NT2/D1 (cell line): Measurements from ENCODE around the gene ANKRD31.
"Not testable (repeated sequence)": the region's sequence is repeated elsewhere in the genome, so short reads cannot be mapped to it uniquely, and the experiment has no call there.

ENCODE experiments used
- DNase-seq: peaks from one replicate; pipeline ENCODE4 v3.0.0-alpha.2; 2011; ENCODE audit warnings: low read depth, low spot score
- H3K27me3 ChIP-seq: 2 replicates; pipeline ENCODE4 v1.6.0; 2011; ENCODE audit warnings: mild to moderate bottlenecking; ENCODE audit not compliant: insufficient read length, insufficient read depth
- H3K36me3 ChIP-seq: 2 replicates; pipeline ENCODE4 v1.6.1; 2011; ENCODE audit warnings: mild to moderate bottlenecking, low read length, mixed read lengths; ENCODE audit not compliant: insufficient read depth, insufficient read length
- H3K4me1 ChIP-seq: 2 replicates; pipeline ENCODE4 v1.5.1; 2011; ENCODE audit not compliant: insufficient read depth, insufficient read length
- H3K4me3 ChIP-seq: 2 replicates; pipeline ENCODE4 v1.5.1; 2011; ENCODE audit warnings: low read depth; ENCODE audit not compliant: insufficient read length
- H3K9ac ChIP-seq: 2 replicates; pipeline ENCODE4 v1.6.0; 2011; ENCODE audit warnings: low read depth; ENCODE audit not compliant: insufficient read length
- H3K9me3 ChIP-seq: 2 replicates; pipeline ENCODE4 v1.5.1; 2011; ENCODE audit warnings: mild to moderate bottlenecking, low read length; ENCODE audit not compliant: insufficient read depth
- SUZ12 ChIP-seq: IDR thresholded peaks from 2 replicates; pipeline ENCODE4 v1.6.1; 2011; ENCODE audit not compliant: insufficient read length, insufficient read depth; ENCODE audit errors: extremely low read depth
- YY1 ChIP-seq: IDR thresholded peaks from 2 replicates; pipeline ENCODE4 v1.6.1; 2011; ENCODE audit not compliant: insufficient read length, insufficient read depth
- ZNF274 ChIP-seq: IDR thresholded peaks from 2 replicates; pipeline ENCODE4 v1.6.1; 2011; ENCODE audit warnings: mild to moderate bottlenecking, low read depth, low read length

ANKRD31 gene

DNA sequence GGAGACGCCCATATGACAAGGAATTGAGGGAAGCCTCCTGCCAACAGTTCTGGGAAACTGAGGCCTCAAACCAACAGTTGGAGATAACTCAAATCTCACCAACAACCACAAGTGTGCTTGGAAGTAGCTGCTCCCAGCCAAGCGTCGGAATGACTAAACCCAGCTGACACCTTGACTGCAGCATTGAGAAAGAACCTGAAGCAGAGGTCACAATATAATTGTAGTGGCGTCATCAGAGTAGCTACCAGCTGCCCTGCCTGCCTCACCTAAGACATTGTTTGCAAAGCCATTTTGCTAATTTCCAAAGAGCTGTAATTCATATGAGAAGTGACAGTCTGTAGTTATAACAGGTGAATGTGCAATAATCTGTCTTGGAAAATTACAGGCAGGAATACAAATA lies 40.8 kb upstream of the ANKRD31 start:
- no peak overlapping the region for H3K4me3 ChIP-seq
- H3K27me3 ChIP-seq: no peaks in the 10 kb centered on the region
- H3K4me1 ChIP-seq: no peaks in the 10 kb centered on the region
- no peak for TF ChIP-seq YY1
- TF ChIP-seq ZNF274: no peak
- no peak for TF ChIP-seq SUZ12
- H3K36me3 ChIP-seq: no peaks in the 10 kb centered on the region
- no peak overlapping the region for H3K9ac ChIP-seq
- no peak for DNase-seq
- peaks cover 14% of the 10 kb centered on the region; the same call in 1 of the 2 replicates for H3K9me3 ChIP-seq

DNA sequence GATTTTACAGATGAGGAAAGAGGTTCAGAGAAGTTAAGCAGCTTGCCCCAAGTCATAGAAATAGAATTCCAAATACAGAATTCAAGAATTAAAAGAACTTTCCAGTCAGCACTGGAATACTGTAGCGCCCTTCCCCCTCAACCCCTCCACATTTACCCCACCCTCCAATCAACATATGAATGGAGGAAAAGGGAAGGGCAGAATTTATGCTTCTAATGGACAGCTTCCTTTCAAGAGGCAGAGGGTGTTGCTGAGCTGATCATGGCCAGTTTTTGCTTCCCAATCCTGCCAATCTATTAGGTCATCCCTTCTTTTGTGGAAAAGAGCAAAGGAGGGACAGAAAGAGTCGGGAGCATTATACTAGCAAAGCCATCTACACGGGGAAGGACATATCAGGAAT lies 39.1 kb upstream of the ANKRD31 start:
- Histone ChIP-seq H3K4me3 (no peak overlapping the region), H3K9ac (no peak overlapping the region), H3K27me3 (no peaks in the 10 kb centered on the region), H3K36me3 (no peaks in the 10 kb centered on the region), H3K9me3 (peaks cover 17% of the 10 kb centered on the region; the same call in 1 of the 2 replicates), H3K4me1 (no peaks in the 10 kb centered on the region)
- no peak for DNase-seq
- no peak for TF ChIP-seq SUZ12
- TF ChIP-seq ZNF274: no peak
- no peak for TF ChIP-seq YY1

DNA sequence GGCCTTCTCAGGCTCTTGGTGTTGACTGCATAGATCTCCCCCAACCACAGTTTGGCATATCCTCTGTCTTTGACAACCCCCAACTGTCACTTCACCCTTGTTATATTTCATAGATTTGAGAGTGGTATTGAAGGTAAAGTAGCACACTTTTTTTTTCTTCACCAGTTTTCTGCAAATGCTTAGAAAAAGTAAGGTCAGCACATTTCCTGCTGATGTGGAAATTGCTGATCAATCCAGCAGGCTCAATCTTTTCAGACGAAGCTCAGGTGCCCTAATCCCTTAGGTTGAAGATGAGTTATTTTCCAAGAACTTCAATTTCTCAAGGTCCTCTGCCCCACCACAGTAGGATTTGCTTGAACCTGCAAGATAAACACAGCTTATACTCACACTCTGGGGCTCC lies 38.5 kb upstream of the ANKRD31 start:
- TF ChIP-seq SUZ12 (no peak), YY1 (no peak), ZNF274 (no peak)
- Histone ChIP-seq H3K4me1 (no peaks in the 10 kb centered on the region), H3K4me3 (no peak overlapping the region), H3K9ac (no peak overlapping the region), H3K27me3 (no peaks in the 10 kb centered on the region), H3K36me3 (no peaks in the 10 kb centered on the region), H3K9me3 (peaks cover 17% of the 10 kb centered on the region; the same call in 1 of the 2 replicates)
- no peak for DNase-seq

DNA sequence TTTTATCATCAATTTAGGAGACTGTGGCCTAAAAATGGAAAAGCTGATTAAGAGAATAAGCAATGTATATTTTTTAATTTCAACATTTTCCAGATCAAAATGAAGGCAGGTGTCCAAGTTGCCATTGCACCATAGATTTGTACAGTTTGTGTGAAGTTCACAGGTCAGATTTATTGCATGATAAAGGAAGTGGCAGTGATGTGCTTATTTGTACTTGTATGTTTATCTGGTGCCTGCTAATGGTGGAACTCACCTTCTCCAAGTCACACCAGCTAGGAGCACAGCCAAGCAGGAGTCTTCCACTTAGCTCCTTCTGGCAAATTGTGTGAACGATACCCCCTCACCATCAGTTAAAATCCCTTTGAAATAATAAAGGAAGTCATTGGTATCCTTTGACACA lies 37.8 kb upstream of the ANKRD31 start:
- no peak for DNase-seq
- TF ChIP-seq ZNF274: no peak
- TF ChIP-seq YY1: no peak
- no peak for TF ChIP-seq SUZ12
- H3K9ac ChIP-seq: no peak overlapping the region
- no peaks in the 10 kb centered on the region for H3K4me1 ChIP-seq
- H3K27me3 ChIP-seq: no peaks in the 10 kb centered on the region
- H3K9me3 ChIP-seq: peaks cover 17% of the 10 kb centered on the region; the same call in 1 of the 2 replicates
- no peaks in the 10 kb centered on the region for H3K36me3 ChIP-seq
- H3K4me3 ChIP-seq: no peak overlapping the region

DNA sequence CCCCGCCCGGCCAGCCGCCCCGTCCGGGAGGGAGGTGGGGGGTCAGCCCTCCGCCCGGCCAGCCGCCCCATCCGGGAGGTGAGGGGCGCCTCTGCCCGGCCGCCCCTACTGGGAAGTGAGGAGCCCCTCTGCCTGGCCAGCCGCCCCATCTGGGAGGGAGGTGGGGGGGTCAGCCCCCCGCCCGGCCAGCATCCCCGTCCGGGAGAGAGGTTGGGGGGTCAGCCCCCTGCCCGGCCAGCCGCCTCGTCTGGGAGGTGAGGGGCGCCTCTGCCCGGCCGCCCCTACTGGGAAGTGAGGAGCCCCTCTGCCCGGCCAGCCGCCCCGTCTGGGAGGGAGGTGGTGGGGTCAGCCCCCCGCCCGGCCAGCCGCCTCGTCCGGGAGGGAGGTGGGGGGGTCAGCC lies 33.9 kb upstream of the ANKRD31 start:
- not testable (repeated sequence) for H3K36me3 ChIP-seq, DNase-seq, H3K4me1 ChIP-seq, H3K4me3 ChIP-seq, H3K9ac ChIP-seq, H3K27me3 ChIP-seq
- H3K9me3 ChIP-seq: peaks cover 25% of the 10 kb centered on the region; the same call in 1 of the 2 replicates

DNA sequence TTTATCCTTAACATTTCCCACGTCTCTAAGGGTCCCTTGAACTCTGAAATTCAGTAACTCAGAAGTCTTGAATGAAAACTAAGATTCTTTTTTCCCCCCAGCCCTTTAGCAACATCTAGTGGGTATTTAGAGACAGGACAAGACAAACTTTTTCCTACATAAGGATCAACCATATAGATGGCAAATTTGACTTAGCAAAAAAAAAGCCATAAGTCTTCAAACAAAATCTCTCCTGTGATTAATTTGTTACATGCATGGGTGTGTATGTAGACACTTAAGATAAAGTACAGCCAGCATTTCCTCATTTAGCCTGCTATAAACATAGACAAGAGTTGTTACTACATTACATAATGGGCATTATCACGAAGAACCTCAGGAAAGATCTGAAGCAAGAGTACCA lies 29.1 kb upstream of the ANKRD31 start:
- no peaks in the 10 kb centered on the region for H3K27me3 ChIP-seq
- H3K9me3 ChIP-seq: peaks cover 8% of the 10 kb centered on the region; the same call in 1 of the 2 replicates
- H3K36me3 ChIP-seq: no peaks in the 10 kb centered on the region
- H3K9ac ChIP-seq: no peak overlapping the region
- no peak for DNase-seq
- H3K4me1 ChIP-seq: no peaks in the 10 kb centered on the region
- no peak overlapping the region for H3K4me3 ChIP-seq
- TF ChIP-seq SUZ12 (no peak), ZNF274 (no peak), YY1 (no peak)

DNA sequence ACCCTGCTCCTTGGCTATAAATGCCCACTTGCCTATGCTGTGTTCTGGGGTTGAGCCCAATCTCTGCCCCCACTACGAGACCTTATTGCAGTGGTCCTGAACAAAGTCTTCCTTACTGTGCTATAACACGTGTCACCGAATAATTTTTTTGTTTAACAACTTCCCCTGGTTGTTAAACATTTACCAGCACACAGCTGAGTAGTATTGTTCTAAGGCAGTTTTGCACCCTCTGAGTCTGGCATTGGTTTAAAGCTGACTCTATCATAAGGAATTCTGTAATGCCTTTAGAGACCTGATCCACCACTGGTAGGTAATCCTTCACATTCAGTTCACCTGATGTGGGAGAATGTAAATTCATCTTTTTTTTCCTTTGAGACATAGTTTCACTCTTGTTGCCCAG lies 25.6 kb upstream of the ANKRD31 start:
- Histone ChIP-seq H3K27me3 (no peaks in the 10 kb centered on the region), H3K9ac (no peak overlapping the region), H3K9me3 (no peaks in the 10 kb centered on the region), H3K4me1 (no peaks in the 10 kb centered on the region), H3K4me3 (no peak overlapping the region), H3K36me3 (no peaks in the 10 kb centered on the region)
- TF ChIP-seq ZNF274: no peak
- no peak for TF ChIP-seq SUZ12
- no peak for TF ChIP-seq YY1
- no peak for DNase-seq

DNA sequence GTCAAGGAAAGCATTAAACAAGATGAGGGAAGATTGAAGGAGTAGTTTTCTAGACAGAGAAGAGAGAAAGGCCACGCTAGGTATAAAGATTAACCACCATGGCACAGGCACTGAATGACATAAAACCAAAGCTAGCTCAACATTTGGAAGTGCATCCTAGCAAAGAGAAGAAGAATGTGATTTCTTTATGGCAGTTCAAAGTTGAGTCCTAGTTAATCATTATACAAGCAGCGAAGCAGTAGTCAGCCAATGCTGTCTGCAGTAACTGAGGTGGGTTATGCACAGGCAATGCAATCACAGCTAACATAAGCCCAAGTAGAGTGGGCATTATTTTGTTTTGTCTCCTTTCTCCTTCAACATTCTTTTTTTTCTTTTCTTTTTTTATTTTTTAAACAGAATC lies 24.0 kb upstream of the ANKRD31 start:
- no peak overlapping the region for H3K9ac ChIP-seq
- no peaks in the 10 kb centered on the region for H3K27me3 ChIP-seq
- H3K36me3 ChIP-seq: no peaks in the 10 kb centered on the region
- H3K4me3 ChIP-seq: no peak overlapping the region
- no peak for DNase-seq
- no peak for TF ChIP-seq YY1
- TF ChIP-seq ZNF274: no peak
- TF ChIP-seq SUZ12: no peak
- no peaks in the 10 kb centered on the region for H3K9me3 ChIP-seq
- no peaks in the 10 kb centered on the region for H3K4me1 ChIP-seq

DNA sequence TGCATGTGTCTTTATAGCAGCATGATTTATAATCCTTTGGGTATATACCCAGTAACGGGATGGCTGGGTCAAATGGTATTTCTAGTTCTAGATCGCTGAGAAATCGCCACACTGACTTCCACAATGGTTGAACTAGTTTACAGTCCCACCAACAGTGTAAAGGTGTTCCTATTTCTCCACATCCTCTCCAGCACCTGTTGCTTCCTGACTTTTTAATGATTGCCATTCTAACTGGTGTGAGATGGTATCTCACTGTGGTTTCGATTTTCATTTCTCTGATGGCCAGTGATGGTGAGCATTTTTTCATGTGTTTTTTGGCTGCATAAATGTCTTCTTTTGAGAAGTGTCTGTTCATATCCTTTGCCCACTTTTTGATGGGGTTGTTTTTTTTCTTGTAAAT lies 13.8 kb upstream of the ANKRD31 start:
- DNase-seq, H3K9ac ChIP-seq, H3K4me3 ChIP-seq, H3K27me3 ChIP-seq, H3K4me1 ChIP-seq, H3K9me3 ChIP-seq, H3K36me3 ChIP-seq: not testable (repeated sequence)
